ENCODE data around the gene ZFTA.

GRCh38 chr11:63814383-63814736 lies 45.8 kb upstream of the ZFTA start:
- no peak for TF ChIP-seq PKNOX1 (IDR thresholded peaks at IDR 0.05)
- no peak for TF ChIP-seq ZNF384 (IDR thresholded peaks at IDR 0.05)
- TF ChIP-seq FOXM1 (IDR thresholded peaks at IDR 0.05; ENCODE audit: borderline replicate concordance) = no peak
- TF ChIP-seq ARNT (IDR thresholded peaks at IDR 0.05) = no peak
- no peak for TF ChIP-seq FOXK2 (IDR thresholded peaks at IDR 0.05)
- TF ChIP-seq ELF4 (IDR thresholded peaks at IDR 0.05) = no peak
- no peak for TF ChIP-seq FOXA1 (IDR thresholded peaks at IDR 0.05)

All from HEK293T (cell line).